HG03103 (cell line): Measurements from ENCODE around the gene LZTS3.

Experiments
- ATAC-seq: cut with Tn5 transposase; IDR thresholded peaks from one replicate; pipeline ENCODE4 v1.9.1; 2021; ENCODE audit warnings: low read depth; ENCODE audit not compliant: unreplicated experiment

LZTS3 gene

GRCh38 chr20:3116341-3116740, 57.0 kb downstream of the LZTS3 start:
- ATAC-seq, result no peak

DNA sequence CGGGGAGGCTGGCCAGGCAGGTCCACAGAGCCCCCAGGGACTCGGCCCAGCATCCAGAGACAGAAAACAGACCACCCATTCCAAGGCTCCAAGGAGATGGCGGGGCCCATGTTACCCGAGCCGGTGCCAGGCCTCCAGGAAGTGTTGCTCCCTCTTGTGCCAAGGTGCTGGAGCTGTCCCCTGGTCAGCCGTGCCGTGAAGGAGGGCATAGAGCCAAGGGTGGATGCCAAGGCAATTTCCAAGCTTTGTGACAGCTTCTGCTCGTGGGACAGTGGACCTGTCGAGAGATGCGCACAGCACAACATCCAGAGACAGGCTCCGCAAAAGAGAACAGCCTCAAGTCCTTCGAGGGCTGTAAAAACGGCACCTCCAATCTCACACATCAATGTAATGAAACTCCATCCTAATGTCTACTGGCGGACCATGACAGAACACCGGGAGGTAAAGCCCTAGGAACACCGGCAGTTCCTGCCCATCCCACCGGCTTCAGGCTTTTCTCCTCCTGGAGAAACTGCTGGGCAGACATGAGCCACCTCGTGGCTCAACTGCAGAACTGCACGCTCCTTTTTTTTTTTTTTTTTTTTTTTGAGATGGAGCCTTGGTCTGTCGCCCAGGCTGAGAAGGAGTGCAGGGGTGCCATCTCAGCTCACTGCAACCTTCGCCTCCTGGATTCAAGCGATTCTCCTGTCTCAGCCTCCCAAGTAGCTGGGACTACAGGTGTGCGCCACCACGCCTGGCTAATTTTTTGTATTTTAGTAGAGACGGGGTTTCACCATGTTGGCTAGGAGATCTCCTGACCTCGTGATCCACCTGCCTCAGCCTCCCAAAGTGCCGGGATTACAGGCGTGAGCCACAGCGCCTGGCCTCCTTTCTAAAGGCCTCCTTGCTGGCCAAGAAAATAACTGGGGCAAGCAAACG, 57.9 kb downstream of the LZTS3 start:
- no peak for ATAC-seq
